Forelimb muscle (tissue), 1 donor: Measurements from ENCODE around the gene FMNL3. TPM values are rescaled to one million over a fixed set of nuclear protein-coding genes. Genes with fewer than 3 reads are reported as not detected.
"Not testable (repeated sequence)": the region's sequence is repeated elsewhere in the genome, so short reads cannot be mapped to it uniquely, and the experiment has no call there.

Experiments
- DNase-seq: peaks from one replicate; pipeline ENCODE4 v3.0.0-alpha.2; 2013; ENCODE audit warnings: low read depth
- polyA plus RNA-seq: library from polyadenylated mRNA; unstranded; fragments of 120-200 nt; gene quantifications from one replicate; pipeline ENCODE4 v1.2.1, GENCODE V29; 2013; ENCODE audit not compliant: insufficient read length

FMNL3 gene, protein sequence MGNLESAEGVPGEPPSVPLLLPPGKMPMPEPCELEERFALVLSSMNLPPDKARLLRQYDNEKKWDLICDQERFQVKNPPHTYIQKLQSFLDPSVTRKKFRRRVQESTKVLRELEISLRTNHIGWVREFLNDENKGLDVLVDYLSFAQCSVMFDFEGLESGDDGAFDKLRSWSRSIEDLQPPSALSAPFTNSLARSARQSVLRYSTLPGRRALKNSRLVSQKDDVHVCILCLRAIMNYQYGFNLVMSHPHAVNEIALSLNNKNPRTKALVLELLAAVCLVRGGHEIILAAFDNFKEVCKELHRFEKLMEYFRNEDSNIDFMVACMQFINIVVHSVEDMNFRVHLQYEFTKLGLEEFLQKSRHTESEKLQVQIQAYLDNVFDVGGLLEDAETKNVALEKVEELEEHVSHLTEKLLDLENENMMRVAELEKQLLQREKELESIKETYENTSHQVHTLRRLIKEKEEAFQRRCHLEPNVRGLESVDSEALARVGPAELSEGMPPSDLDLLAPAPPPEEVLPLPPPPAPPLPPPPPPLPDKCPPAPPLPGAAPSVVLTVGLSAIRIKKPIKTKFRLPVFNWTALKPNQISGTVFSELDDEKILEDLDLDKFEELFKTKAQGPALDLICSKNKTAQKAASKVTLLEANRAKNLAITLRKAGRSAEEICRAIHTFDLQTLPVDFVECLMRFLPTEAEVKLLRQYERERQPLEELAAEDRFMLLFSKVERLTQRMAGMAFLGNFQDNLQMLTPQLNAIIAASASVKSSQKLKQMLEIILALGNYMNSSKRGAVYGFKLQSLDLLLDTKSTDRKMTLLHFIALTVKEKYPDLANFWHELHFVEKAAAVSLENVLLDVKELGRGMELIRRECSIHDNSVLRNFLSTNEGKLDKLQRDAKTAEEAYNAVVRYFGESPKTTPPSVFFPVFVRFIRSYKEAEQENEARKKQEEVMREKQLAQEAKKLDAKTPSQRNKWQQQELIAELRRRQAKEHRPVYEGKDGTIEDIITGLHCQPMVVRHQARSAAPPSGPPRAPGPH
- 22.2 TPM for polyA plus RNA-seq

DNA sequence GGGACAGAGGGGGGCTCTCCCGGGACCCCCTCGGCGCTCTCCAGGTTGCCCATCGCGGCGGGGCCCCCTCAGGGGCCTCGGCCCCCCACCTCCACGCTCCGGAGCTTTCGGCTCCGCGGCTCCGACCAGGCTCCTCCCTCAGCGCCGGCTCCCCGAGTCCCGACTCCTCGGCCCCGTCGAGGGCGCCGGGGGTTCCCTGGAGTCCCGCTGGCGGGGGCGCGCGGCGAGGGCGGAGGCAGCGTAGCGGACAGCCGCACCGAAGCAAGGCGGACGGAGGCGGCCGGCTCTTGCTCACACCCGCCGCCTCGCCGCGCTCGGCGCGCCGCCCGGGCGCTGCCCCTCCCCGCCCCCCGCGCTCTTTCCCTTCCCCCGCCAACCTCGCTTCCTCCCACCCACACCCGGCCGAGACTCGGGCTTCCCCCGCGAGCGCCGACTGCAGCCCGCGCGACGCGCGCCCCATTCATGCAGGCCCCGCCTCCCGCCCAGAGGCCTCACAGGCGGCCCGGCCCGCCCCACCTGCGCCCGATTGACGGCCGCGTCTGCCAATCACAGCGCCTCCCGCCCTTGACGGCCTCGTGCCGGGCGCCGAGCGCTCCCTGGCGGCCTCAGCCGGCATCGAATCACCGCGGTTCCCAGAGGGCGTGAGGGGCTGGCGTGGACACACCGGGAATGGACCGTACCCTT, at the start of gene FMNL3:
TSS of gene FMNL3 (minus strand) at position 278 of the 684 bp plus-strand sequence. CDS start at position 53, 225 bp downstream.
- DNase-seq: peak; percentile 83

DNA sequence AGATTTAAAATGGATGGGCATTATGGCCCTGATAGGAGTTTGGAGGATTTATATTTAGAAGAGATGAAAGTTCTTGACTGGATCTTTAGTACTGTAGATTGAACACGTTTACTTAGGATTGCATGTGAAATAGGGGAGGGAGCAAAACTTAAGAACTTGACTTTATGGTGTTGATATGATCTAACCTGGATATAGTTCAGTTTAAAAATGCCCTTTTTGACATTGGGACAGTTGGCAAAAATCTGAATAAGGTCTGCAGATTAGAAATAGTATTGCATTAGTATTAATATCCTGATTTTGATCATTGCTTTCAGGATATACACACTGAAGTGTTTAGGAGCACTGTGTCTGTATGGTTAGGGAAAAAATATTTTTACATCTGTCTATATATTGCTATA, 43.8 kb upstream of the FMNL3 start:
- no peak for DNase-seq

DNA sequence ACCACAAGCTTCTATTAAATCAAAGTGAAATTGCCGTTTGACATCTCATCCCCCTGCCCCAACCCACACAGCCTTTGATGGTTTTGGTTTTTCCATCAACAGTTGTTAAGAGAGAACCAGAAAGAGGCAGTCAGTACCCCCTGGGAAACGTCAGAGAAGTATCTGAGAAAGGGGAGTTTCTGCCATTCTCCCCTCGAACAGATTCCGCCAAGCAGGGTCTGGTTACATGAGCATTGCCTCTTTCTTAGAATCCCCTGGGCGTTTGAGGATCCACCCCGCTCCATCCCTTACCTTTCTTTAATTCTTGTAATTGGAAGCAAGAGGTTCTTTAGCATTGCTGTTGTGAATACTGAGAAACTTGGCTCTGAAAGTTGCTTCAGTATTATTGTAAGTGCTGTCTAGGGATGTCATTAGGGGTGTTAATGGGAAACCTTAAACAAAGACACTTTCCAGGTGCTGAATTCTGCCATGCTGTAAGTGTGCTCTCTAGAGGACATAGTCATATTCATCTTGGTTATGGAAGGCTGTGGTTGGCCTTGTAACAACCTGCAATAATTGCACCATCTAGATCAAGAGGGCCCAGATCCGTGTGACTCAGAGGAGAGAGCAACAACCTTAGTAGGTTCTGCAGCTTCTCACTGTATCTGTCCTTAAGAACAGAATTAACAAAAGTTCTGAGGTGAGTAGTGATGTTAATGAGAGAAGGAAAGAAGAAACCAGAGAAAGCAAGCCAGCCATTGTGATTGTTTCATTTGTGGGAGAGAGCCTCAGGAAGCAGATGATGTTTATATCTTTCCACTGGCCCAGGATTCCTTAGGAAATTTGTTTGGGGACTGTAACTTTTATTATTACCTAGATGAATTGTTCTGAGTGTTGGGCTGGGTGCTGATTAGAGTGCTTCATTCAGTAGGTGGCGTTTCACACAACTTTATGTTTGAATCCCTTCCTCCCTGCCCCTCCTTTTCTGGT, 43.1 kb upstream of the FMNL3 start:
- DNase-seq: no peak

DNA sequence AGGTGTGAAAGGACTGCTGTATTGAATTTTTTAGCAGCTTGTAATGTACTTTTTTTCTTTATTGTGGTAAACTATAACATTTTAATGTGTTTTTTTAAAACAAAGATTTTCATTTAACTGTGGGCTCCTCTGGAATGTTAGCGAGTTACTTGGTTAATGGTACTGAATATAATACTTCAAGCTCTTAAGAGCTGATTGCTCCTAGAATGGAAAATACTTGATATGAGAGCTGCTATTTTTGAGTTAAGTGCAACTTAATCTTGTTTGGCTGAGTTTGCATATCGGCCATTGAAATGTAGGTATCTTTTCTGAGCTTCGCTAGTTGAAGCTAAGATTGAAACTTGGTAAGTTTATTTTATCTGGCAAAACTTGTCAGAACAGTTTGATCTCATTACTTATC, 41.6 kb upstream of the FMNL3 start:
- no peak for DNase-seq

DNA sequence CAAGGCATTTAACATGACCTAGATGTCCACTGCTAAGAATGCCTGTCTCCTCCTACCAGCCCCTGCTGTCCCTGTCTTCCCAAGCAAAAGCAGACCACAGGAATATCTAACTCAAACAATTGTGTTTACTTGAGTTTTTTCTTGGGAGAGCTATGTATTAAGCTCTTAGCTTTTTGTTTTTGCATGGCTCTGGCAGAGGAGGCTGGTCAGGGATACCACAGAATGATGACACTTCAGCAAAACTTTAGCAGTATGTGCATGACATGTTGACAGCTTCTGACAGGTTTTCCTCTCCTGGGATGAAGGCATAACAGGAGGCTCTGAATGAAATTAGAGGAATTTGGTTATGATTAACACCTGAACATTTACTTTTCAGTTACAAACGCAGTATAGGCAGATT, 41.1 kb upstream of the FMNL3 start:
- DNase-seq: no peak

DNA sequence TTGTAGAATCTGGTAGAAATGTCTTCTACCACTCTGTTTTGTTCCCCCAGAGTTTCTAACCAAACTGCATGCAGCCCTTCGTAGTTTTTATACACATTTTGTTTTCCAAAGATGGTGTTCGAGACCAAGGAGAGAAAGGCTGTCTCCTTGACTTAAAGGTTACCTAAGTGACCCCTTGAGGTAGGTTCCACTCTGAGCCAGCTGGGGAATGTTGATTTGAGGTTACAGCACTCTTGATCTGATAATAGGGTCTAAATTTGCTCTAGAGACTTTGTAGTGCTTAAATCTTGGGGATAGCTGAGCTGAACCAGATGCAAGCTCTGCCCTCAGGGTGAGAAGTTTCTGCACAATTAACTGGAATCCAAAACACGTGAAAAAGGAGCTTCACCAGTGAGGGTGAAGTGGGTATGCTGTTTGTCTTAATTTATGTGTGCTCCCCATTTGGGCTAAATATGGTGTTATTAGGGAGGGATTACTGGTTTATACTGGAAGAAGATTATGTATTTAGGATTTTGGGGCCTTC, 37.2 kb upstream of the FMNL3 start:
- DNase-seq: no peak

DNA sequence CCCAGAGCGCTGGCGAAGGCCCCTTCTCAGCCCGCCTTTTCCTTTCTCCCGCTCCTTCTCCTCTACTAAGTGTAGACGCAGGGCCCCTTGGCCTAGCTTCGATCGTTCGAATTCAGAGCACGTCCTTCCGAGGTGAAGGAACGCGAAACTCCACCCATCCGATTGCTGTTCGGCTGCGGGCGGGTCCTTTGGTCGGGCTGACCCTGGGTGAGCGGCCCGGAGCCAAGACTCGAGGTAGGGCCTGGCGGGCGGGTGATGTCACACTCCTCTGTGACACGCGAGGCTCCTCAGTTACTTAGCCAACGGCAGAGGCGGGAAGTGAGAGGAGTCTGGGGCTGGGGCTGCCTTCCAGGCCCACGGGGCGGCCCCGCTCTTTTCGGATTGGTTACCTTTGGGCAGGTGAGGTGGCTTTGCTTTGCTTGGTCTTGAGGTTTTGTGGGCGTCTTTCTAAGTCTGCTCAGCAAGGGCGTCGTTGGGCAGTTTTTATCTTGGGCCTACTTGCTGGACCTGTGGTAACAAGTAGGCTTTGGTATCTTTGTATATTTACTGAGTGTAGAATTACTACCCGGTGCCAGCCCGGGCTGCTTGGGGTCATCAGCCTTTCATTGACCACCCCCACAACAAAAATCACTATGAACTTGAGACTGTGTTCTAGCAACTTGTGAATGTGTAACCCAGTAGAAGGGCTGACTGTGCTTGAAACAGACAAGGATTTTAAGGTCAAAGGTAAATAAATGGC, 34.8 kb upstream of the FMNL3 start:
- peak; percentile 19 for DNase-seq

DNA sequence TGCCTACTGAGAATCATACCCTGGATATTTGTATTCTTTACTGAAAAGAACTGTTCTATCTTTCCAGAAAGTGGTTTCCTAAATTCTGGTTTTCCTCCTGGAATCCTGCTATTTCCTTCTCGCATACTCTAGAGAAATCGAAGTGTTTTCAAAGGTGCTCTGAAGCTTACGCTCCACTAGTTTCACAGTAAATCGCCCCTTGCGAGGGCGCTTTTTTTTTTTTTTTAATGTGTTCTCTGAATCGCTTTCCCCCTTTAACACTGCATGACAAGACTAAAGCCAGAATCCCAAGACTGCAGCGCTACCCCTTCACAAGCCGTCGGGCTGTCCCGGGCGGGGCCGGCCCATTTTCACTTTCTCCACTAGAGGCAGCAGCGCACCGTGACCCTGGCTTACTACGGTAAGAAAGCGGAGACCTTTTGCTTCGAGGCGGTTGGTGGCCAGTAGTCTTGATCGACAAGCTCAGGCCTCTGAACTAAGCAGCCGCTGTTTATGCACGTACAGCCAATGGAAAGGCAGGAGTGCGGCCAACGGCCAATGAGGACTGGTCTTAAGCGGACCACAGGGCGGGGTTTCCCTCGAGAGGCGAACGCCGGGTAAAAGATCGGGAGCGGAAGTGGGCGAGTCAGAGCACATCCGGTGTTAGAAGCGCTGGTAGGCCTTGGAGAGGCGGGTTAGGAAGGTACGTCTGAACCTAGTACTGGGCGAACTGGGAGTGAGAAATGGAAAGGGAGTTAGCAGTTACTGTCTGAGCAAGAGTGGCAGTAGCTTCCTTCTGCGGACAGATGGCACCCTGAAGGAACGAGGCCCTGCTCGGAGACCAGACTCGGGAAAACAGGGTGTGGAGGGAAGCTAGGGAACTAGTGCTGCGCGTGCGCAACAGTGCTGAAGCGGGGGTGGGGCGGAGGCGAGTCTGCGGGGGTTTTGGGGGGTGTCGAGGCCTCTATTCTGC, 34.0 kb upstream of the FMNL3 start, which contains the start of gene TMBIM6:
TSS of gene TMBIM6 (plus strand) at position 628 of the 952 bp plus-strand sequence. CDS start 10,937 bp downstream, outside the sequence.
- DNase-seq: peak; percentile 100

DNA sequence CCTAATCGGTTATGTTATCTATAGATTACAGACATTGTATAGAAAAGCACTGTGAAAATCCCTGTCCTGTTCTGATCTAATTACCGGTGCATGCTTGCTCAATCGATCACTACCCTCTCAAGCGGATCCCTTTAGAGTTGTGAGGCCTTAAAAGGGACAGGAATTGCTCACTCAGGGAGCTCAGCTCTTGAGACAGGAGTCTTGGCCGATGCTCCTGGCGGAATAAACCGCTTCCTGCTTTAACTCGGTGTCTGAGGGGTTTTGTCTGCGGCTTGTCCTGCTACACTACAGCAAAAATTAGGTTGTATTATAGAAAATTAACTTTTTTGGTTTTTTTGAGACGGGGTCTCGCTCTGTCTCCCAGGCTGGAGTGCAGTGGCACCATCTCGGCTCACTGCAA, 33.1 kb upstream of the FMNL3 start:
- DNase-seq: not testable (repeated sequence)

DNA sequence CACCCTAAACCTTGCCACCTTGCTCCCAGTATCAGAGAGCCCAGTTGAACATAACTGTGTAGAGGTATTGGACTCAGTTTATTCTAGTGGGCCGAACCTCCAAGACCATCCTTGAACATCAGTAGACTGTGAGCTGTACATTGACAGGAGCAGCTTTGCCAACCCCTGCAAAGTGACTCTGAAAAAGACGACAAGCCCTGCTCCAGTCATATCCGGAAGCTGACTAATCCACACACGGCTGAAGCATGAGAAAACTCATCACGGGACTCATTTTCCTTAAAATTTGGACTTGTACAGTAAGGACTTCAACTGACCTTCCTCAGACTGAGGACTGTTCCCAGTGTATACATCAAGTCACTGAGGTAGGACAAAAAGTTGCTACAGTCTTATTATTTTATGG, 31.5 kb upstream of the FMNL3 start:
- DNase-seq: not testable (repeated sequence)

DNA sequence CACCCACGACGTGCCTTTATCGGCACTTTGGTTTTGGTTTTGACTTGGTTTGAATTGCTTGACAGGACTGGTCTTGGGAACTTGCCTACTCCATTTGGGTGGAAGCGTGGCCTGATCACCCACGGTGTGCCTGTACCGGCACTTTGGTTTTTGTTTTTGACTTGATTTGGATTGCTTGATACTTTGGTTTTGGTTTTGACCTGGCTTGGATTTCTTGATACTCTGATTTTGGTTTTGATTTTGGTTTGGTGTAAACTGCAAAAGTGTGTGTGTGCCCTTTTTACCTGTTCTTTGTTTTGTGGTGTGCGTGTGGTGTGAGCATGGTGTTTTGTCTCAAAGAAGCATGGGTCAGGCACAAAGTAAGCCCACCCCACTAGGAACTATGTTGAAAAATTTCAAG, 27.7 kb upstream of the FMNL3 start:
- not testable (repeated sequence) for DNase-seq

DNA sequence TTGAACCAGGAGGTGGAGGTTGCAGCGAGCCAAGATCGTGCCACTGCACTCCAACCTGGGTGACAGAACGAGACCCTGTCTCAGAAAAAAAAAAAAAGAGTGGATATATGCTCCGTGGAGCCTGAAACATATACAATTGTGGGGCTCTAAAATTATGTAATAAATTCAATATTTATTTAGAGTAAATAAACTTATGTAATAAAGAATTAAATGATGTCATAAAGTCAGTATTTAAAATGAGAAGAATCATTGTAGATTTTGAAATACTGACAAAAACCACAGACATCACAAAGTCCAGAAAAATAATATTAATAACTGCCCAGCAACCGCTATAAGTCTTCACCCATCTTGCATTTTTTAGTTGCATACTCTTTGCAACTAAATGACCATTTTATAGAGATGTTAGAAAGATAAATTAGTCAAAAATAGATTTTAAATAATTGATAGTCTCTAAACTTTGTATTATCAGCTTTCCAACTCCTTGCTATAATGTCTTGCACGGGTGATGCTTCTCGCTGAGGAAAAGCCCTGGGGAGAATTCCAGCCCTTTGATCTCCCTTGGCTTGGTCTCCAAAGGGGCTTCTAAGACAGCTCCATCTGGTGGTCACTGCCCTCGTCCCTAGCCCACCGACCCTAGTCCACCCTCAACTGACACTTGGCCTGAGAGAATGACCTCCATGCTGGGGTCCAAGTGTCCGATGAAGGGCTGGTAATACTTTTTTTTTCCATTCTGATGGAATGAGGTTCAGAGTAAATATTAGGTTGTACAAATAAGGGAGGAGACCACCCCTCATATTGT, 26.2 kb upstream of the FMNL3 start:
- DNase-seq: no peak

DNA sequence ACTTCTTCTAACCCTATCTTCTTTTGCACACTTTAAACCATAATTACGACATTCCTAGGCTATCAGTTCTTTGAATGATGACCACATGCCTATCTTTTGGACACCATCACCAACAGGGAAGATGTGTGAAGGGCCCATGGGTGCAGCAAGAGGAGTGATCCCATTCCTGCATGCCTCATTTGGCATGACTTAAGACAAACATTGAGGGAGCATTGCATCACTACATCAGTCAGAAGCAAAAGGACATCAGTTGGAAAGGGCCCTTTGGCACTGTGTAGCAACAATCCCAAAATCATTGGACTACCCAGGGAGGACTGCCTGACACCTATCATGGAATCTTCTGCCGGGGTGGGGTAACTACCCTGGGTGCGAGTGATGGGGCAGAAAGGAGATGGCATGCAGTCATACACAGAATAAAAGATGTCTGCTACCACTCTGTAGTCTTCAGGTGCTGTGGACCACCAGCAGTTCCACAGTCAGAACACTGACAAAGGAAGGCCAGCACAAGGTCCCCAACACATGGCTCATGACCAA, 23.4 kb upstream of the FMNL3 start:
- no peak for DNase-seq

DNA sequence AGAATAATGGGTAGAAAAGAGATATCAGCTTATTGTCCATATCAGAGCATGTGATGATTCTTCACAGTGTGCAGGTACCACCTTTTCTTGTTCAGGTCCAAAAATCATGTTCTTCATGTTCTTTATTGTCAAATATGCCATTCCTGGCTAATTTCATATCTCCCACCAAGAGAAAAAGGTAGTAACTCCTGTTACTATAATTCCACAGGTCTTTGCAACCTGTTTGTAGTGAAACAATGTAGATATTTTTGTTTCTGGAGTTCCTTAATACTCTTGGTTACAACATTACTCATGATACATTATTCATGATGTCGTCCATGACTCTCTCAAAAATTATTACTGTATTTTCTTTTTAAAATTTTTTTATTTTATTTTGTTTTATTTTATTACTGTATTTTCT, 22.8 kb upstream of the FMNL3 start:
- DNase-seq: no peak

DNA sequence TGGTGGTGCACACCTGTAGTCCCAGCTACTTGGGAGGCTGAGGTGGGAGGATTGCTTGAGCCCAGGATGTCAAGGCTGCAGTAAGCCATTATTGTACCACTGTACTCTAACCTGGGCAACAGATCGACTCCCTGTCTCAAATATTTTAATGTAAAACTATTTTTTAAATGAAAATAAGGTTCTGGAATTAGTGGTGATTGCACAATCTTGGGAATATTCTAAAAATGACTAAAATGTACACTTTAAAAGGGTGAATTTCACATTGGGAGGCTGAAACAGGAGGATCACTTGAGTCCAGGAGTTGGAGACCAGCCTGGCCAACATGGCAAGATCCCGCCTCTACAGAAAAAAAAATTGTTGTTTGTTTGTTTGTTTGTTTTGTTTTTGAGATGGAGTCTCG, 21.2 kb upstream of the FMNL3 start:
- DNase-seq: no peak

DNA sequence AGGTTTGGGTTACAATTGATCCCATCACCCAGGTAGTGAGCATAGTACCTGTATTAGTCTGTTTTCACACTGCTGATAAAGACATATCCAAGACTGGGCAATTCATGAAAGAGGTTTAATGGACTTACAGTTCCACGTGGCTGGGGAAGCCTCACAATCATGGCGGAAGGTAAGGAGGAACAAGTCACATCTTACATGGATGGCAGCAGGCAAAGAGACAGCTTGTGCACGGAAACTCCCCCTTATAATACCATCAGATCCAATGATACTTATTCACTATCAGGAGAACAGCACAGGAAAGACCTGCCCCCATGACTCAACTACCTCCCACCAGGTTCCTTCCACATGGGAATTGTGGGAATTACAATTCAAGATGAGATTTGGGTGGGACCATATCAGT, 14.2 kb upstream of the FMNL3 start:
- not testable (repeated sequence) for DNase-seq

DNA sequence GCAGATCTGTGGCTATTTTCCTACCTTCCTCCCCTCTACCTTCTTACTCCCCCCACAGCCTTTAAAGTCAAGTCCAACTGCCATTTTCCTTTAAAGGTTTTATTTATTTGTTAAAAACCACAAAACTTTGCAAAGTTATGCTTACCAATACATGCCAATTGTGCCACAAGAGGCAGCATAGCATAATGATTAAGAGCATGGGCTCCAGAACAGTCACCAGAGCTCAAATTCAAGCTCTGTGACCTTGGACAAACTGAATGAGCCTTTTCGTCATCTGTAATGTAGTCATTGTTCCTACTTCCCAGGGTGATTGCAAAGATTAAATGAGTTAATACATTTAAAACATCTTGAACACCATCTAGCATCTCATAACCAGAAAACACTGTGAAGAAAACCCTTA, 13.0 kb upstream of the FMNL3 start:
- no peak for DNase-seq
